Stimulated activated CD4-positive, alpha-beta T cell treated with anti-CD3 and anti-CD28 coated beads, Interleukin-15, amount 100 ng/mL, for 48 hours (primary cell): ENCODE measurements around the gene OR52M1.
"Not testable (repeated sequence)": the region's sequence is repeated elsewhere in the genome, so short reads cannot be mapped to it uniquely, and the experiment has no call there.

Experiments used
- DNase-seq, 2 donors: peaks; one replicate each; pipeline ENCODE4 v3.0.0-alpha.2; 2020; ENCODE audit warnings: low read depth in 2 of 2

Gene OR52M1, protein sequence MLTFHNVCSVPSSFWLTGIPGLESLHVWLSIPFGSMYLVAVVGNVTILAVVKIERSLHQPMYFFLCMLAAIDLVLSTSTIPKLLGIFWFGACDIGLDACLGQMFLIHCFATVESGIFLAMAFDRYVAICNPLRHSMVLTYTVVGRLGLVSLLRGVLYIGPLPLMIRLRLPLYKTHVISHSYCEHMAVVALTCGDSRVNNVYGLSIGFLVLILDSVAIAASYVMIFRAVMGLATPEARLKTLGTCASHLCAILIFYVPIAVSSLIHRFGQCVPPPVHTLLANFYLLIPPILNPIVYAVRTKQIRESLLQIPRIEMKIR

DNA sequence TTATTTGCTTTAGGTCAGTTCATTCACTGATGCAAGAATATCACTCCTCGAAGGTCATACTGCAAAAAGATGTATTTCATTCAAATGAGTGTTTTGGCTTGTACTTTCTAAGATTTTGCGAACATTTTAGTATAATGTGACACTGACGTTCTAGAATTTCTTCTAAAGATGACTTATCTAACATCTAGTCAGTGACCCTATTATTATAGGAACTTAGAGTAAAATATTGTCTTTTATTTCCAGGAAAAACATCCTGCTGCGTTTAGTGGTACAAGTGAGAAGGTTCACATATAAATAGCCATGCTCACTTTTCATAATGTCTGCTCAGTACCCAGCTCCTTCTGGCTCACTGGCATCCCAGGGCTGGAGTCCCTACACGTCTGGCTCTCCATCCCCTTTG, at the start of gene OR52M1:
OR52M1 (plus strand) TSS at position 301 of the 400 bp plus-strand sequence; CDS start at position 301, 0 bp downstream.
- no peak for DNase-seq

DNA sequence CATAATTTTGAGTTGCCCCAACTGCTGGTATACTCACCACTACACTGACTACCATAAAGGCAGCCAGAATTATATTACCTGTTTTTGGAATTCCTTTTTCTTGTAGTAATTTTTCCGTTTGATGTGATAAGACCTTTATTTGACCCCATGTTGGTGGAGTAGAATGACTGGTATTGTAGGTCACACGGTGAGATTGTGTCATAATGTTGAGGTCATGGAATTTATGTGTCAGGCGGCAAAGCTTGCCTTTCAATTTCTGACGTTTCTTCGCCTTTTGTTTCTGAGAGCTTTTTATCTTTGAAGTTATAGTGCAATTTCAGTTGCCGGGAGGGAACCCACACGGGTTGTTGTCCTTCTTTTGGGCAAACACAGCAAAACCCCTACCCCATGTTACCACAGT, 49.5 kb upstream of the OR52M1 start:
- no peak for DNase-seq

DNA sequence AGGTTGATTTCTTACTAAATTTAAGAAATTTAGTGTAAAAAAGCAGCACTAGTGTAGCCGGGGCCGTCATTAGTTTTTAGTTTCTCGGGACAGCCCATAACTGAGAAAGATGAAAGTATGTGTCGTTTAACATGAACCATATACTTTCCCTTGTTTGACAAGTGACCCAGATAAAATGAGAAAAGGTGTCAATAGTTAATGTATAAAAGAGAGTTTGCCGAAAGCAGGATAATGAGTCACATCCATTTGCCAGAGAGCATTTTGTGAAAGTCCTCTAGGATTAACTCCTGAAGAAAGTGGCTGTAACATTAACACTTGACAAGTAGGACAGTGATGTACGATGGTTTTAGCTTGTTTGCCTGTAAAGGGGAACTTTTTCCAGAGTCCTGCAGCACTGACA, 49.0 kb upstream of the OR52M1 start:
- no peak for DNase-seq

DNA sequence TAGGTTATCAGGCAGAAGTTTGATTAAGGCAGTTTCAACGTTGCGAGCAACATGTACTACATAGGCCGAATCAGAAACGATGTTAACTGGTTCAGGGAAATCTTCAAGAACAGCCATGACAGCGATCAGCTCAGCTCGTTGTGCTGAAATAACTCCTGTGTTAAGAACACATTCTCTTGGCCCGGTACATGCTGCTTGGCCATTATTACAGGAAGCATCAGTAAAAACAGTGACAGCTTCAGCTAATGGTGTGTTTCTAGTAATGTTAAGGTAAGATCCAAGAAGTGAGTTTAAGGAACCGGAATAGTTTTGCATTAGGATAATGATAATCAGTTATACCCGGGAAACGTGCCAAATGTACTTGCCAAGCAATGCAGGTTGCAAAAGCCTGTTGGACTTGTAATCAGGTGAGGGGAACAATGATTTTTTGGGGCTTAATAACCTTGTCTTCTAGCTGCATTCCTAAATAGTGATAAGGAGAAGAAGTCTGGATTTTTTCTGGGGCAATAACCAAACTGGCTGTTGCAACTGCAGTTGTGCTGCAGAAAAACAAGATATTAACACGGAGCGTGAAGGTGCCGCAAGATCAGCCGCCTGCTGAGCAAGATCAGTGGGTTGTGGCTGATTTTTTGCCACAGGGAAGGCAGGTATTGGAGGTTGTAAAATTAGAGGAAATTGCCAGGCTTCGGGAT, 48.3 kb upstream of the OR52M1 start:
- no peak for DNase-seq

DNA sequence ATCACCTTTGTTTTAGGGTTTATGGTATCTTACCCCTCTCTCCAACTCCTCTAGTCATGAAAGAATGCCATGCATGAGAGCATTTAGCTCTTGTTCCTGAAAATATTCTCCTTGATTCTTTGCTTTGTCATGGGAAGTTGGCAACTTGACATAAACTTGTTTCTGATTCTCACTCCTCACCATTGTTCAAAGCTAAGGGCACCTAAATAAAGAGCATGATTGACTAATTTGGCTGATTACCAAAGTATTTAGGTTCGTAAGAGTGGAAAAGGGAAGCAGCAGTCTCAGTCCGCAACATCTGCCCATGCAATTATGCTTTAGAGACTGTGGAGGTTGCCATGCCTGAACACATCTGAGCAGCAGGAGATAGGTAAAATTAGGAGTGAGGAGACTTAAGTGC, 36.1 kb upstream of the OR52M1 start:
- no peak for DNase-seq

DNA sequence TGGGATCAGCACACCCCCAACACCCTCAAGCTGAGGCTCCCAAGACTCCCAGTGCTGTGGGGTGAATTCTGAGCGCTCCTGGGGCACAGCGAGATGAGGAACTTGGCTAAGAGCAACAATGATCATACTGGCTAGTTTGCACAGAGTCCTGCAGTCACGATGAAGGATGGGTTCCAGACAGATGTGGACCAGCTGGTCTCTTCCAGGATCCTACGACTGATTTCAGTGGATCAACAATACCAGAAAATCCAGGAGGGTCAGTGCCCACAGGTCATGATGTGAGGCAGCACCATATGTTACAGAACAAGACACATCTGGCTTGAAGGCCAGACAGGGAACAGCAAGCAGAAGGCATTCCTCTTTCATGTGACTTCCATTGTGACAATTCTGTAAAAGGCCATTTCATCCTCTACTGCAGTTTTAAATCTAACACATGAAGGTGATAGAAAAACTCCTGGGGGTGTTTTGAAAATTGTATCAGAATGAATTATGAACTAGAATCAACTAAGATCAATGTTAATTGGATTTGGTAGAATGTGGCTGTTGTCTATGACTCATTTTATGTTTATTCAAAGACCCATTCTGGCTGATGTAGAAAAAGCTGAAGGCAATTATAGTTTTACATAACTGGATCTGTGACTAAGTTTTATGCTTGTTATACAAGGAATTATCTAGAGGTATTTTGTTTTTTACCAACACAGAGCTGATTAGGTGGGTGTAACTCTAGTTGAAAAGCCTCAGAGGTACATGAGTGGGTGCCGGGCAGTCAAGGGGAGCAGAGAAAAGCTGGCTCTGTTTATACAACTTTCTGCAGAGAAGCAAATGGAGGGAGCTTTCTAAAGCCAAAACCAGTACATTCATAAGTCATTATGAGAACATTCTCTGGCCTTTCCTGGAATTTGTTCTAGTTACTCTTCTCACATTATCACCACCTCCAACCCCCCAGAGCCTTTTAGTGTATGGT, 33.4 kb upstream of the OR52M1 start:
- no peak for DNase-seq

DNA sequence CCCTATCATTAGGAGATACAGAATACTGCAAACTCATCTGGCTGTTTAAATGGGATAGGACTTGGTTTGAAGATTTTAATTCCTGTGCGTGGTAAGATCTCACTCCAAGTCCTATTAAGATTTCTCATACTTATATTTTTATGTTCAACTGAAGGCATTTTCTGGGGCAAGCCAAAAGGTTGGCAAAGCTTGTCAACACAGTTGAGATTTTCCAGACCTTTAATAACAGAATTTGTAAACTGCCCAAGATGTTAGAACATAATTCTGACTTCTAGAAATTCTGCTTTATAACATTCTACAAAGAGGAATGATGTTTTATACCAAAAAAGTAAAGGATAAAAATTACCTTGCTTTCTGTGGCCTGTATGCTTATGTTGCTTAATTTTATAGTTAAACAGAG, 30.8 kb upstream of the OR52M1 start:
- DNase-seq, result no peak

DNA sequence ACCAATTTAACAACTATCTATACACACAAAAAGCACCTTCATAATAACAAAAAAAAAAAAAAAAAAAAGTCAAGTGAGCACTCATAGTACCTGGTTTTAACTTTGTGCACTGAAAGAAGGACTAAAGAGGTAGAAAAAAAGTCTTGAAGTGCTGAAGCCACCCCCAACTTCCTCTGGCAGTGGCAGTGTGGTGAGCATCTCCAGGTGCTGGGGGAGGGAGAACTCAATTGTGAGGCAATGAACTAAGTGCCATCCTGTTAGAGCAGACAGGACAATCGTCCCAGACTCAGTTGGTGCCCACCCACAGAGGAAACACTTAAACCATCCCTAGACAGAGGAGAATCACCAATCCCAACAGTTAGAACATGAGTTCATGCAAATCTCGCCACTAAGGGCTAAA, 22.7 kb upstream of the OR52M1 start:
- DNase-seq, result no peak

DNA sequence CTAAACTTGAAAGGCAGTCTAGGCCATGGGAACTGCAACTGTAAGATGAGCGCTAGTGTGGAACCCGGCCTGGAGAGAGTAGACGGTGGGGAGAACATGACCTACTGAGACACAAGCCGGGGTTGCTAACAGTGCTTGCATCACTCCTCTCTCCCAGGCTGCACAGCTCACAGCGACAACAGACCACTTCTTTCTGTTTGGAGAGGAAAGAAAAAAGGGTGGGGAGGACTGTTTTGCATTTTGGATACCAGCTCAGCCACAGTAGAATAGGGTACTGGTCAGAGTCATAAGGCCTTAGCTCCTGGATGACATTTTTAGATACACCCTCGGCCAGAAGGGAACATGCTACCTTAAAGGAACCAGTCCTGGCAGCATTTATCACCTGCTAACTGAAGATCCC, 22.2 kb upstream of the OR52M1 start:
- no peak for DNase-seq

DNA sequence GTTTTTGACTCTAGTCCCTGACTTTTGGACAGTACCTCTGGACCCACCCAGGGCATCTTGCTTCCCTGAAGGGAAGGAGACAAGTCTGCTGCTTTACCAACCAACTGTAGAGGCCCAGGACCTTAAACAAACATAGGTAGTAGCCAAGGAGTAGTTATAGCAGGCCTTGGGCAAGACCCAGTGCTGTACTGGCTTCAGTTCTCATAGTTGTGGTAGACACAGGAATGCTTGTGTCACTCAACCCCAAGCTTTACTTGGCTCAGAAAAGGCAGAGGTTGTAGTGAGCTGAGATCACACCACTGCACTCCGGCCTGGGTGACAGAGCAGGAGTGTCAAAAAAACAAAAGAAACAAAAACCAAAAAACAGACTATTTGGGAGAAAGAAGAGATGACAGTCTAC, 21.3 kb upstream of the OR52M1 start:
- no peak for DNase-seq

DNA sequence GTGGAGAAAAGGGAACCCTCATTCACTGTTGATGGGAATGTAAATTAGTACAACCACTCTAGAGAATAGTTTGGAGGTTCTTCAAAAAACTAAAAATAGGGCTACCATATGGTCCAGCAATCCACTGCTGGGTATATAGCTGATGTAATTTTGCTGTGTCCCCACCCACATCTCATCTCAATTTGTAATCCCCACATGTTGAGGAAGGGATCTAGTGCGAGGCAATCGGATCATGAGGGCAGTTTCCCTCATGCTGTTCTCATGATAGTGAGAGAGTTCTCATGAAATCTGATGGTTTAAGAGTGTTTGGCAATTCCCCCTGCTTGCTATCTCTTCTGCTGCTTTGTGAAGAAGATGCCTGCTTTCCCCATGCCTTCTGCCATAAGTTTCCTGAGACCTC, 17.1 kb upstream of the OR52M1 start:
- no peak for DNase-seq

DNA sequence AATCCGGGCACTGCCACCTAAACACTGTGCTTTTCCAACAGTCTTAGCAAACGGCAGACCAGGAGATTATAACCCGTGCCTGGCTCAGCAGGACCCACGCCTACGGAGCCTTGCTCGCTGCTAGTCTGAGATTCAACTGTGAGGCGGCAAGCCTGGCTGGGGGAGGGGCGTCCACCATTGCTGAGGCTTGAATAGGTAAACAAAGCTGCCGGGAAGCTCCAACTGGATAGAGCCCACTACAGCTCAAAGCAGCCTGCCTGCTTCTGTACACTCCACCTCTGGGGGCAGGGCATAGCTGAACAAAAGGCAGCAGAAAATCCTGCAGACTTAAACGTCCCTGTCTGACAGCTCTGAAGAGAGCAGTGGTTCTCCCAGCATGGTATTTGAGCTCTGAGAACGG, 13.3 kb upstream of the OR52M1 start:
- not testable (repeated sequence) for DNase-seq

DNA sequence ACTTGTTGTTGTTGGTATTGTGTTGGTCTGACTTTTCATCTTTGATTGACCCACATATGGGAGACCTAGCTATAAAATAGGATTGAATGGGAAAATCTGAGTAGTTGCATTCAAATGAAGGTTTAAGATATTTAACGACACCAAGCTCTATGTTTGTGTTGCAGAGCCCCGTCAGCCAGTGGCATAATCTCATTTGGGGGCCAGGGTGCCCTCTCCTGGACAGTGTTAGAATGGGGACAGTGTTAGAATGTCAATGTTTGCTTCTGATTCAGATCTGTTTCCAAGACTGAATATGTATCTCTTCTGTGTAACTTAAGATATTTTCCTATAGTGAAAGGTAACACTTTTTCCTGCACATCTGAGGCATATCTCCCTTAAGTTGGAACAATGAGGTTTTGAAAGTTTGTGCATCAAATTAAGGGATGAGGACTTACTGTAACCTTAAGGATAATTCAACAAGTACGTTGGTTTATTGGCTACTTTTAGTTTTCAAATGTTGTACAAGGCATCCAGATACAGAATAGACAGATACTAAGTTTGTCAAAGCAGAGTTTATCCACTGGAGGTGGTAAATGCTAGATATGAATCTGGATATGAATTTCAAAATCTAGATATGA, 5.3 kb upstream of the OR52M1 start:
- DNase-seq, result peak; percentile 0 to 33

DNA sequence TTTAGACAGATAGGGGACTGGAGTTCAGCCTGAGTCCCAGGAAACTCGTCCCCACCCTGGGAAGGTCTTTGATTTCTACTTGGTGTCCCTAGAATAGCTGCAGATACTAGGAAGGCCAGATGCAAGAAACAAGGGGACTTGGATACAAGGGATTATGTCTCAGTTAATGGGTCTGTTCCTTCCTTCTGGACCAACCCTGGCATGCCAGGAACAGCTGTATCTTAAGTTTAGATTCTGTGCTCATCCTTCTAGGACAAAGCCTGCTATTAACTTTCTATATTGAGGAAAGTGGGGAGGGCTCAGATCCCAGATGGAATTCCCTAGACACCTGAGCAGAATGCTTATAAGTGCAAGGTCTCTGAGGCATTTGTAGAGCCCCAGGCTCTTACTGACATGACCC, 3.9 kb upstream of the OR52M1 start:
- no peak for DNase-seq

DNA sequence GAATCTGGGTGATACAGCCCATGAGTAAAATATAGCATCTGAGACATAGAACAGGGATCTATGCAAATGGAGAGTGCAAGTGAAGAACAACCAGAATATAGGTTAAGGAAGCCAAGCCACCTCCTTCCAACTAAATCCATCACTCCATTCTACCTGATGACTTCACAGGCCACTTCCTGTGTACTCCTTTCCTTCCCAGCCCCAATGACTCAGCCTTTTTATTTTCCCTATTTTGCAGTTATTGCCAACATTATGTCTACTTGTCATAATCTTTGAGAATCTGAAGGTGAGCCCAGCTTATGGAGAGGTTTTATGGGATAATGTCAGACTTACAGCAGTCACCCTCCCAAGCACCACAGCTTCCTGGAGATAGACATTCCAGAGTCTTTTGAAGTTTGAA, 1.4 kb upstream of the OR52M1 start:
- DNase-seq, result no peak

DNA sequence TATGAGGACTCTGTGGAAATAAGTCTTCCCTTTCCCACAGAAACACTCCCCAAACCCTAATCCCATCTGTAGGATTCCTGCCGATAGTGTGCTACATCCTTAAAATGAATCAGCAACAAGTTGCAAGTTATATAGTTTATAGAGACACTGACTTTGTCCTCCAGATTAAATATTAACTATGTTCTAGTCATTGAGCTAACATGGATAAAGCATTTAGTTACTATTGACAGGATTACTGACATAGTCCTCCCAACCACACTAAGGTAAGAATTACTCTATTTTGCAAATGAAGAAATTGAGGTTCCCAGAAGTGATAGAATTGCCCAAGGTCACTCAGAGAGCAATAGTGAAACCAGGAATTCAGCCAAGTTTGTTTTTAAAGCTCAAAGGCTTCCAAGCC, 1.9 kb downstream of the OR52M1 start:
- no peak for DNase-seq

DNA sequence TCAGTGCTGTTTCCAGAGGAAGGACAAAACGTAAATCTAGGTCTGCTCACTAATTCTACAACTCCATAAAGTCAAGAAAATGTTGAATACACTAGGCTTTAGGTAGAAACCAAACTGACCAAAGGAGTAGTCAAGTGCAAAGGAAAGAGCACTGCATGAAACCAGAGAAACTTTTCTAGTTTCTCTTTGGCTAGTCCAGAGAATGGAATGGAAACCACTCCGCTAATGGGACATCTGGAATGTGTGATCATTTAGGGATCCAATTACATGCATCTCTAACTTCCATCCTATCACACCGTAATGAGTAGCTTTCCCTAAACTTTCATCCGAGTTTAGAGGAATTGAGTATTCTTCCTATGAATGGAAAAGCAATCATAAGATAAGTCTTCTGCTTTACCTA, 2.4 kb downstream of the OR52M1 start:
- DNase-seq, result no peak

DNA sequence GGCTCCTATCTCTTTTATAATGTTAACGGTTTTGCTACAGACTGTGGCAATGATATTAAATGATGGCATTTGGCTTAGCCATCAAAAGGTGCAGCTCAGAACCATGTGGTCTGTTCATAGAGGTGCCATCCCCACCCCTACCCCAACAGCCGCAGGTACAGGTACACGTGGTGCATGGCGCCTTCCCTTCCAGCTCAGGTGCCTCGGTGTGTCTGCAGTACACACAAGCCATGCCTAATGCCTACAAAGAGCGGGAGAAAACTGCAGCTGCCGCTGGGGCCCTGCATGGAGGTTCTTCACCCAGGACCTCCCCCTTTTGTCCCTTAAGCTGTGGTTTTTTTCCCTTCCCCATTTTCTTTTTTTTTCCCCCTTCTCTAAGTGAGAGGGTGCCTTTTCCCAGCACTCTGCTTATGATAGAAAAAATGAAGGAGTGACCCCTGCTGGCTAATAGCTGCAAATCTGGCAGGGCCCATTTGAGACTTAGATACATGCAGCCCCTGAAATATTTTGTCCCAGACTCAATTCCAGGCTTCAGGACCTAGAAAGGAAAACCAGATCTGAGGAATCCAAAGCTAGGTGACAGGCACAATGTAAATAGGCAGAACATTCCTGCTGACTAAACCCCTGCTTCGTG, 6.5 kb downstream of the OR52M1 start:
- DNase-seq, result no peak

DNA sequence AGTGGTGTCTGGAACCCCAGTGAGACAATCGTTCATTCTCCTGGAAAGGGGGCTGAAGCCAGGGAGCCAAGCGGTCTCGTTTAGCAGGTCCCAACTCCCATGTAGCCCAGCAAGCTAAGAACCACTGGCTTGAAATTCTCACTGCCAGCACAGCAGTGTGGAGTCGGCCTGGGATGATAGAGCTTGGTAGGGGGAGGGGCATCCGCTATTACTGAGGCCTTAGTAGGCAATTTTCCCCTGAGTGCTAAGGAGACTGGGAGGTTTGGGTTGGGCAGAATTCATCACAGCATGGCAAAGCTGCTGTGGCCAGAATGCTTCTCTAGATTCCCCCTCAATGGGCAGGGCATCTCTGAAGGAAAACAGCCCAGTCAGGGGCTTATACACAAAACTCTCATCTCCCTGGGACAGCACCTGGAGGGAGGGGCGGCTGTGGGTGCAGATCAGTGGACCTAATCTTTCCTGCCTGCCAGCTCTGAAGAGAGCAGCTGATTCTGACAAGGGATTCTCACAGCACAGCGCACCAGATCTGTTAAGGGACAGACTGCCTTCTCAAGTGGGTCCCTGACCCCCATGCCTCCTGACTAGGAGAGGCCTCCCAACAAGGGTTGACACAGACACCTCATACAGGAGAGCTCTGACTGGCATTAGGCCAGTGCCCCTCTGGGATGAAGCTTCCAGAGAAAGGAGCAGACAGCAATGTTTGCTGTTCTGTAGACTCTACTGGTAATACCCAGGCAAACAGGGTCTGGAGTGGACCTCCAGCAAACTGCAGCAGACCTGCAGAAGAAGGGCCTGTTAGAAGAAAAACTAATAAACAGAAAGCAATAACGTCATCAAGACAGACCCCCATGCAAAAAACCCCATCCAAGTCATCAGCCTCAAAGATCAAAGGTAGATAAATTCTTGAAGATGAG, 14.8 kb downstream of the OR52M1 start:
- DNase-seq, result no peak

DNA sequence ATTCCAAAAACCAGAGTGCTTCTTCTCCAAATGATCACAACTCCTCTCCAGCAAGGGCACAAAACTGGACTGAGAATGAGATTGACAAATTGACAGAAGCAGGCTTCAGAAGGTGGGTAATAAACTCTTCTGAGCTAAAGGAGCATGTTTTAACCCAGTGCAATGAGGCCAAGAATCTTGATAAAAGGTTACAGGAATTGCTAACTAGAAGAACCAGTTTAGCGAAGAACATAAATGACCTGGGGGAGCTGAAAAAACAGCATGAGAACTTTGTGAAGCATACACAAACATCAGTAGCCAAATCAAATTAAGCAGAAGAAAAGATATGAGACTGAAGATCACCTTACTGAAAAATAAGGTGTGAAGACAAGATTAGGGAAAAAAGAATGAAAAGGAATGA, 15.5 kb downstream of the OR52M1 start:
- DNase-seq, result no peak
